HepG2 (cell line): ENCODE data around the gene ANKRD40. TPM values are rescaled to one million over a fixed set of nuclear protein-coding genes. Genes with fewer than 3 reads are reported as not detected.
A peak's percentile ranks its signal among the peaks of the same experiment; 100 is the strongest.

Source experiments
- ATAC-seq: fragments of 200-7000 bp; cut with Tn5 transposase; 3 replicates; pipeline ENCODE4 v1.9.1; 2020; ENCODE audit warnings: mild to moderate bottlenecking, moderate library complexity
- BruUV-seq: library from RNA; stranded (reverse); fragments of 400-500 nt; replicated peaks from 2 replicates; lab custom pipeline; 2021; lab: Mats Ljungman, UMichigan
- CTCF ChIA-PET: fragments of 300-600 bp; formaldehyde crosslinking; extraction: SDS; loops from one replicate; lab custom pipeline; 2021; ENCODE audit warnings: low total read pairs, inconsistent platforms, low intra/inter-chr PET ratio; lab: Yijun Ruan, JAX
- POLR2A ChIA-PET: fragments of 350-600 bp; sonication (Branson Sonifier 250); formaldehyde crosslinking; loops from one replicate; lab custom pipeline; 2020; ENCODE audit warnings: antibody characterized with exemption, inconsistent platforms; lab: Yijun Ruan, JAX
- DNase-seq: peaks from one replicate; pipeline ENCODE4 v3.0.0-alpha.2; 2015; ENCODE audit warnings: low spot score
- FAIRE-seq: peaks from 3 replicates; lab custom pipeline; 2011; peaks lifted over from hg19 to GRCh38; lab: Jason Lieb, UNC
- H2AFZ ChIP-seq: one replicate; pipeline ENCODE4 v1.6.1; 2011; ENCODE audit warnings: low read length, inconsistent platforms
- H3K27ac ChIP-seq: fragments of 300-600 bp; 3 replicates; pipeline ENCODE4 v1.8.0; 2011; ENCODE audit warnings: mixed run types, mild to moderate bottlenecking, mixed read lengths, low read length, inconsistent platforms; ENCODE audit not compliant: insufficient read depth; ENCODE audit errors: extremely low read length
- H3K27me3 ChIP-seq, 2 experiments: fragments of 200-600 bp in 1 of 2; 2 replicates in 1 of 2; 3 replicates in 1 of 2; pipeline versions ENCODE4 v1.6.0 to v1.8.0; 2011; ENCODE audit warnings: low read length in 2 of 2, mild to moderate bottlenecking in 2 of 2, moderate library complexity in 2 of 2, inconsistent platforms in 1 of 2; ENCODE audit not compliant: insufficient read depth in 2 of 2, control insufficient read depth in 1 of 2
- H3K36me3 ChIP-seq, 2 experiments: fragments of 200-600 bp in 1 of 2; replicated peaks in 1 of 2; 2 replicates in 1 of 2; 3 replicates in 1 of 2; pipeline versions ENCODE4 v1.5.1 to v1.8.0; 2011; ENCODE audit warnings: low read length in 2 of 2, inconsistent platforms in 1 of 2; ENCODE audit not compliant: insufficient read depth in 2 of 2, control insufficient read depth in 1 of 2
- H3K4me1 ChIP-seq: 2 replicates; pipeline ENCODE4 v1.5.1; 2012; ENCODE audit warnings: low read length, inconsistent platforms; ENCODE audit not compliant: insufficient read depth
- H3K4me2 ChIP-seq: 2 replicates; pipeline ENCODE4 v1.6.0; 2011; ENCODE audit warnings: low read depth, low read length, inconsistent platforms
- H3K4me3 ChIP-seq, 3 experiments: fragments of 200-600 bp in 1 of 3; sonication (generic), shearing (Covaris generic) in 1 of 3; replicated peaks in 1 of 3; 2 replicates each; pipeline ENCODE4 v1.5.1; 2011 to 2016; ENCODE audit warnings: low read length in 3 of 3, inconsistent platforms in 2 of 3, low read depth in 2 of 3, mild to moderate bottlenecking in 2 of 3, control low read depth in 1 of 3, mixed read lengths in 1 of 3; ENCODE audit not compliant: insufficient read depth in 1 of 3
- H3K79me2 ChIP-seq: one replicate; pipeline ENCODE4 v1.6.1; 2011; ENCODE audit warnings: low read length, inconsistent platforms; ENCODE audit not compliant: insufficient read depth
- H3K9ac ChIP-seq: 2 replicates; pipeline ENCODE4 v1.6.0; 2011; ENCODE audit warnings: mild to moderate bottlenecking, low read depth, low read length, inconsistent platforms; ENCODE audit not compliant: insufficient read depth
- H3K9me3 ChIP-seq: 2 replicates; pipeline ENCODE4 v1.5.1; 2012; ENCODE audit warnings: mild to moderate bottlenecking, low read length
- H4K20me1 ChIP-seq: 2 replicates; pipeline ENCODE4 v1.6.0; 2011; ENCODE audit warnings: inconsistent platforms, mild to moderate bottlenecking, low read length, moderate library complexity; ENCODE audit not compliant: insufficient read depth
- GLI4 ChIP-seq: sonication (generic); formaldehyde crosslinking; IDR thresholded peaks from 2 replicates; pipeline ENCODE4 v1.5.1; 2020; ENCODE audit warnings: missing genetic modification reagents, mild to moderate bottlenecking, moderate library complexity, borderline replicate concordance
- KAT7 ChIP-seq: IDR thresholded peaks from 2 replicates; pipeline ENCODE4 v1.6.1; 2018; ENCODE audit warnings: borderline replicate concordance, missing compliant biosample characterization
- RBFOX2 ChIP-seq: fragments of 200-400 bp; formaldehyde crosslinking; IDR thresholded peaks from 2 replicates; pipeline ENCODE4 v1.6.1; 2017; ENCODE audit warnings: low read depth, mild to moderate bottlenecking, low read length
- RFXAP ChIP-seq: sonication (generic); formaldehyde crosslinking; IDR thresholded peaks from 2 replicates; pipeline ENCODE4 v1.4.0; 2020; ENCODE audit warnings: missing genetic modification reagents, borderline replicate concordance
- ZFP36 ChIP-seq: fragments of 150-350 bp; IDR thresholded peaks from 2 replicates; pipeline ENCODE4 v1.6.1; 2018; ENCODE audit warnings: borderline replicate concordance, low read length, low read depth; ENCODE audit not compliant: partially characterized antibody
- ZNF232 ChIP-seq: sonication (generic); formaldehyde crosslinking; IDR thresholded peaks from 2 replicates; pipeline ENCODE4 v1.4.0; 2020; ENCODE audit warnings: missing genetic modification reagents, borderline replicate concordance
- ZNF800 ChIP-seq: sonication (generic); formaldehyde crosslinking; IDR thresholded peaks from 2 replicates; pipeline ENCODE4 v1.4.0; 2020; ENCODE audit warnings: missing genetic modification reagents
- WGBS: methylation state at CpG from one replicate; pipeline ENCODE4 v1.1.6; 2017; ENCODE audit warnings: low lambda C conversion rate; 5-methylcytosine and 5-hydroxymethylcytosine counted together
- in situ Hi-C: cut with HindIII; loops from 2 replicates; pipeline ENCODE4 v1.10.0; 2017; ENCODE audit warnings: low pct_unique_long_range_greater_than_20kb; ENCODE audit not compliant: extremely low pct_ligation_motif_present
- intact Hi-C: fragments of 100-400 bp; cut with micrococcal nuclease; formaldehyde crosslinking; loops from one replicate; pipeline ENCODE4 v1.10.0; 2022; ENCODE audit not compliant: unreplicated experiment
- polyA plus RNA-seq, 8 experiments: library from polyadenylated mRNA; depleted of rRNA in 3 of 8; stranded (reverse) in 7 of 8; unstranded in 1 of 8; fragments of >200 nt; fragmentation: Illumina TruSeq in 4 of 8; extraction: Trizol in 4 of 8; gene quantifications; 2 replicates each; pipeline versions ENCODE4 v1.2.1 to v1.2.3, GENCODE V29; 2011 to 2016; ENCODE audit warnings: low read depth in 4 of 8, missing spikeins in 1 of 8, mixed read lengths in 1 of 8; ENCODE audit not compliant: insufficient read depth in 1 of 8
- total RNA-seq, 5 experiments: library from RNA; depleted of rRNA; stranded (reverse); fragments of >200 nt; fragmentation: Illumina TruSeq; extraction: Trizol; gene quantifications; 2 replicates each; pipeline ENCODE4 v1.2.3, GENCODE V29; 2016; ENCODE audit warnings: low read depth in 1 of 5
- TF ChIP-seq, protein P1 (sequence below): IDR thresholded peaks from 2 replicates; pipeline ENCODE4 v1.6.1; 2016; ENCODE audit warnings: missing compliant biosample characterization, missing genetic modification reagents, borderline replicate concordance
- TF ChIP-seq, protein P2 (sequence below): IDR thresholded peaks from 2 replicates; pipeline ENCODE4 v1.6.1; 2016; ENCODE audit warnings: low read depth, missing genetic modification reagents, missing compliant biosample characterization

ANKRD40 gene
- total and polyA plus RNA-seq, 2 of the 13 experiments (the other 11 are each of a cell fraction or from before 2014, with no cell fraction given) = 35.0 to 46.4 TPM

GRCh38 chr17:50685334-50685665, 22.4 kb downstream of the ANKRD40 start:
- WGBS = 75% methylated on average over 1 of the region's 1 CpG
- TF ChIP-seq GLI4 (peak; percentile 58; the same call in 1 of the 2 replicates), ZNF800 (0 out of 2 replicates have a peak, but pooled peaks have one; percentile 5), ZFP36 (peak; percentile 57), ZNF232 (CRISPR knock-in tag) (0 out of 2 replicates have a peak, but pooled peaks have one; percentile 1), KAT7 (CRISPR knock-in tag) (peak; percentile 2; the same call in 1 of the 2 replicates), RBFOX2 (0 out of 2 replicates have a peak, but pooled peaks have one; percentile 1), RFXAP (CRISPR knock-in tag) (0 out of 2 replicates have a peak, but pooled peaks have one; percentile 4)
- TF ChIP-seq, protein P1, sequence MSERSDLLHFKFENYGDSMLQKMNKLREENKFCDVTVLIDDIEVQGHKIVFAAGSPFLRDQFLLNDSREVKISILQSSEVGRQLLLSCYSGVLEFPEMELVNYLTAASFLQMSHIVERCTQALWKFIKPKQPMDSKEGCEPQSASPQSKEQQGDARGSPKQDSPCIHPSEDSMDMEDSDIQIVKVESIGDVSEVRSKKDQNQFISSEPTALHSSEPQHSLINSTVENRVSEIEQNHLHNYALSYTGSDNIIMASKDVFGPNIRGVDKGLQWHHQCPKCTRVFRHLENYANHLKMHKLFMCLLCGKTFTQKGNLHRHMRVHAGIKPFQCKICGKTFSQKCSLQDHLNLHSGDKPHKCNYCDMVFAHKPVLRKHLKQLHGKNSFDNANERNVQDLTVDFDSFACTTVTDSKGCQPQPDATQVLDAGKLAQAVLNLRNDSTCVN = no peak
- TF ChIP-seq, protein P2, sequence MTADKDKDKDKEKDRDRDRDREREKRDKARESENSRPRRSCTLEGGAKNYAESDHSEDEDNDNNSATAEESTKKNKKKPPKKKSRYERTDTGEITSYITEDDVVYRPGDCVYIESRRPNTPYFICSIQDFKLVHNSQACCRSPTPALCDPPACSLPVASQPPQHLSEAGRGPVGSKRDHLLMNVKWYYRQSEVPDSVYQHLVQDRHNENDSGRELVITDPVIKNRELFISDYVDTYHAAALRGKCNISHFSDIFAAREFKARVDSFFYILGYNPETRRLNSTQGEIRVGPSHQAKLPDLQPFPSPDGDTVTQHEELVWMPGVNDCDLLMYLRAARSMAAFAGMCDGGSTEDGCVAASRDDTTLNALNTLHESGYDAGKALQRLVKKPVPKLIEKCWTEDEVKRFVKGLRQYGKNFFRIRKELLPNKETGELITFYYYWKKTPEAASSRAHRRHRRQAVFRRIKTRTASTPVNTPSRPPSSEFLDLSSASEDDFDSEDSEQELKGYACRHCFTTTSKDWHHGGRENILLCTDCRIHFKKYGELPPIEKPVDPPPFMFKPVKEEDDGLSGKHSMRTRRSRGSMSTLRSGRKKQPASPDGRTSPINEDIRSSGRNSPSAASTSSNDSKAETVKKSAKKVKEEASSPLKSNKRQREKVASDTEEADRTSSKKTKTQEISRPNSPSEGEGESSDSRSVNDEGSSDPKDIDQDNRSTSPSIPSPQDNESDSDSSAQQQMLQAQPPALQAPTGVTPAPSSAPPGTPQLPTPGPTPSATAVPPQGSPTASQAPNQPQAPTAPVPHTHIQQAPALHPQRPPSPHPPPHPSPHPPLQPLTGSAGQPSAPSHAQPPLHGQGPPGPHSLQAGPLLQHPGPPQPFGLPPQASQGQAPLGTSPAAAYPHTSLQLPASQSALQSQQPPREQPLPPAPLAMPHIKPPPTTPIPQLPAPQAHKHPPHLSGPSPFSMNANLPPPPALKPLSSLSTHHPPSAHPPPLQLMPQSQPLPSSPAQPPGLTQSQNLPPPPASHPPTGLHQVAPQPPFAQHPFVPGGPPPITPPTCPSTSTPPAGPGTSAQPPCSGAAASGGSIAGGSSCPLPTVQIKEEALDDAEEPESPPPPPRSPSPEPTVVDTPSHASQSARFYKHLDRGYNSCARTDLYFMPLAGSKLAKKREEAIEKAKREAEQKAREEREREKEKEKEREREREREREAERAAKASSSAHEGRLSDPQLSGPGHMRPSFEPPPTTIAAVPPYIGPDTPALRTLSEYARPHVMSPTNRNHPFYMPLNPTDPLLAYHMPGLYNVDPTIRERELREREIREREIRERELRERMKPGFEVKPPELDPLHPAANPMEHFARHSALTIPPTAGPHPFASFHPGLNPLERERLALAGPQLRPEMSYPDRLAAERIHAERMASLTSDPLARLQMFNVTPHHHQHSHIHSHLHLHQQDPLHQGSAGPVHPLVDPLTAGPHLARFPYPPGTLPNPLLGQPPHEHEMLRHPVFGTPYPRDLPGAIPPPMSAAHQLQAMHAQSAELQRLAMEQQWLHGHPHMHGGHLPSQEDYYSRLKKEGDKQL (CRISPR knock-in tag) = no peak
- Histone ChIP-seq H2AFZ (no peak overlapping the region), H3K9ac (peak overlapping the region; percentile 87), H3K4me3 (peak overlapping the region; percentile 3 to 75 (median 4); a peak in 4 of 6 replicates), H3K79me2 (peaks cover 18% of the 10 kb centered on the region), H3K27me3 (no peaks in the 10 kb centered on the region; a peak in 1 of 5 replicates), H3K36me3 (no peaks in the 10 kb centered on the region), H3K9me3 (no peaks in the 10 kb centered on the region), H3K27ac (peak overlapping the region; percentile 99), H4K20me1 (no peaks in the 10 kb centered on the region), H3K4me1 (peaks cover 98% of the 10 kb centered on the region), H3K4me2 (peak overlapping the region; percentile 93)
- in situ Hi-C loops (no loop called here), intact Hi-C loops (no loop called here)
- ATAC-seq = no peak
- ChIA-PET POLR2A (interaction anchor here (1.2 to 21.3 kb wide), 16 partner anchors 9 to 206 kb away, joined by 3 to 839 read pairs (median 16); partner anchors contain the start of genes ABCC3, ANKRD40, LUC7L3 and TOB1), CTCF (interaction anchor here (1.4 kb wide), 2 partner anchors 10 to 20 kb away, joined by 3 to 6 read pairs; no protein-coding TSS in a partner anchor)
- FAIRE-seq = no peak
- no peak for DNase-seq
- BruUV-seq = TSS peak; percentile 57
